GM18867 (cell line): ENCODE data around the gene LENEP.

Source experiments
- ATAC-seq: cut with Tn5 transposase; IDR thresholded peaks from one replicate; pipeline ENCODE4 v1.9.1; 2021; ENCODE audit warnings: mild to moderate bottlenecking, moderate library complexity; ENCODE audit not compliant: unreplicated experiment

The LENEP gene

GRCh38 chr1:154998201-154998780, 4.9 kb downstream of the LENEP start:
- ATAC-seq = no peak

DNA sequence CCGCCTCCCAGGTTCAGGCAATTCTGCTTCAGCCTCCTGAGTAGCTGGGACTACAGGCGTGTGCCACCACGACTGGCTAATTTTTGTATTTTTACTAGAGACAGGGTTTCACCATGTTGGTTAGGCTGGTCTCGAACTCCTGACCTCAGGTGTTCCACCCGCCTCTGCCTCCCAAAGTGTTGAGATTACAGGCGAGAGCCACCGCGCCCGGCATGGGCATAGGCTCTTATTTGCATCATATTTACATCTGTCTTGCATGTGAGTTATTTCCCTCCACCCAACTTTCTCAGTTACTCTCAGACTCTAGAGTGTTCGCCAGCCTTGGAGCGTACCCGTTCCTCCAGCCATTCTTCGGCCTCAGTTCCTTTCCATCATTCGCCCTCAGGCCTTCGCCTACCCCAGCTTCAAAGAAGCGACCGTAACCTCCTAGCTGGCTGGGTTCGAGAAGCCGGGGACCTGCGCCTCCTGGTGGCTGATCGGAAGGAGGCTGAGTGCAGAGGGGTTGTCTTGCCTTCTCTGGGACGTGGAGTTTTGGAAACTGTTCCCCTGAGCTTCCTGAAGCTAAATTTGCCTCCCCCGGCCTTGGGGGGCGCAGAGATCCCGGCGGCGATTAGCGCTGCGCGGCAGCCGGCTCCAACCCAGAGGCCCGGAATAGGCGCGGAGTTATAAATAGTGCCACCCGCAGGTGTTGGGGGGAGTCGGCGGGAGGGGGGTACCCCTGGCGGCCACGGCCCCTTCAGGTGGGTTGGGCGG, 5.6 kb downstream of the LENEP start:
- no peak for ATAC-seq

DNA sequence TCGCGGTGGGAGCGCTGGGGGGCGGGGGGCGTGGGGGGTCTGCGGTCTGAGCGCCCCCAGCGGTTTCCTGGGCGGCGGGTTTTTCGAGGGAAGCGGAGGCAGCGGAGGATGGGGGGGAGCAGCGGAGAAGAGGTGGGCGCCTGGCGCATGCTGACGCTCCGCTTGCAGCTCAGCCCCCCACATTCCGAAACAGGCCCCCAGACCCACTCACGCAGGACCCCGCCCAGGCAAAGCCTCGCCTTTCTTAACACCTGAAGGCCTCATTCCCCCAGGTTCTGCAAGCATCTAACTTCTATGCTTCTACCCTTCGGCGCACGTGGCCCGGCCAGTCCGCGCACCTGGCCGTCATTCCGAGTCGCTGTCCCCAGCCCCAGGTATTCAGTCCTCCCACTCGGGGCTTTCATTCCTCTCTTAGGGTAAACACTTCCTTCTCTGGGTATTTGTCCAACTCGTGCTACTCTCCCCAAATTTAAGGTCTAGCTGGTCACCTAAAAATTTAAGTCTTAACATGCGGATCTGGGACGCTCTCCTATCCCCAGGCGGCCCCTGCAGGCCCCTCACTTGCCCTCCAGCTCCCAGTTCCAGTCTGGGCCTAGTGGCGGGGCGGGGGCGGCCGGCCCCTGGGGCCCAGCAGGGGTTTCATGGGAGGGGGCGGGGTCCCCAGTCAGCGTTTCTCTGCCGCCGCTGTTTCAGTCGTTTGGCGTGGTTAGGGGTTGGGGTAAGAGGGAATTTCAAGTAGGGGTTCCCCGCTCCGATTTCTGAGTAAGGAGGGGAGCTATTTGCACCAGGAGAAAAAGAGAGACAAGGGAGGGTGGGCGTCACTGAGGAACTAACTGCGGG, 6.4 kb downstream of the LENEP start:
- ATAC-seq = no peak

DNA sequence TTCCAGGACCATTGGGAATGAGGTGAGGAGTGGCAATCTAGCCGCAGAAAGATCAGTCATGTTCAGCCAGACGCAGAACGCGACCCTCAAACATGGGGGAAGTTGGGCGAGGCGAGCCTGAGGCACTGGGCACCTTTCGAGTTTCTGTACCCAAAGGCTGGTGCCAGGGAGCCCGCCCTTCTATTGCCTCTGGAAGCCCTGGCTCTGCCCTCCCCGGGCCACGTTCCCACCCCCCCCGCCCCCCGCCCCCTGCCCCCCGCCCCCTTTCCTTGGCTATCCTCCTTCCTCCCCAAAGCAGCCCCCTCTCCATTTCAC, 7.0 kb downstream of the LENEP start:
- no peak for ATAC-seq

DNA sequence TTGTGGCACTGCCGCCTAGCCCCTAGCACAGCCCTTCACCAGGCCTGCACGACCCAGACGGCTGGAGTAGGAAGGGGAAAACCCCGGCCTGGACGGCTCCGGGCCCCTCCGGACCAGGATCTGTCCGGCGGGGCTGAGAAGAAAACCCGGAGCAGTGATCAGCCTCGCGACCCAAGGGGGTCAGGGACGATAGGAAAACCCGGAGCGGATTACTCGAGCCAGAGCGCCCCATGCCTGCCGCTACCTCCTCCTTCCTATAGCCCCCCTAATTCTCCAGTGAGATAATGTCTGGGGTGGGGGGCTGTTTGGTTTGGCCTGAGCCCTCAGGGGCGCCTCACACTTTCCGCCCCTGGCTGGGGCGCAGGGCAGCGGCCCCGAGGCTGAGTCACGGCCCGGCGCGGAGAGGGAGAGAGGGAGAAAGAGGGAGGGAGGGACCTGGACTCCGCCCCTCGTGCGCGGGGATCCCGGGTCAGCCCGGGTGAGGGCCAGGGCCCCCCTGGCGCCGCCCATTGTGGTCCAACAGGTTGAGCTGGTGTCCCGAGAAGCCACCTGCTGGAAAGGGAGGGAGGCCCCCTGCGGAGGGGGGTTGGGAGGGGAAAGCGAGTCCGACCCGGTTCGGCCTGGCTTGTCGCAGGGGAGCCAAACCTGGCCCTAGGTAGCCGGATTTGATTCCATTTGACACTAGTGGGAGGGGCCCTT, 7.5 kb downstream of the LENEP start:
- peak; percentile 41 for ATAC-seq

GRCh38 chr1:155001425-155001674, 8.0 kb downstream of the LENEP start:
- no peak for ATAC-seq

- peak; percentile 64 for ATAC-seq
Observed at GRCh38 chr1:155001675-155002463, 8.5 kb downstream of the LENEP start.

- ATAC-seq = peak; percentile 1
Observed at GRCh38 chr1:155002464-155003226, 9.3 kb downstream of the LENEP start, which contains the start of gene ZBTB7B. TSS of gene ZBTB7B (plus strand) at chr1:155002802. CDS start at chr1:155014661, 11,859 bp downstream.

DNA sequence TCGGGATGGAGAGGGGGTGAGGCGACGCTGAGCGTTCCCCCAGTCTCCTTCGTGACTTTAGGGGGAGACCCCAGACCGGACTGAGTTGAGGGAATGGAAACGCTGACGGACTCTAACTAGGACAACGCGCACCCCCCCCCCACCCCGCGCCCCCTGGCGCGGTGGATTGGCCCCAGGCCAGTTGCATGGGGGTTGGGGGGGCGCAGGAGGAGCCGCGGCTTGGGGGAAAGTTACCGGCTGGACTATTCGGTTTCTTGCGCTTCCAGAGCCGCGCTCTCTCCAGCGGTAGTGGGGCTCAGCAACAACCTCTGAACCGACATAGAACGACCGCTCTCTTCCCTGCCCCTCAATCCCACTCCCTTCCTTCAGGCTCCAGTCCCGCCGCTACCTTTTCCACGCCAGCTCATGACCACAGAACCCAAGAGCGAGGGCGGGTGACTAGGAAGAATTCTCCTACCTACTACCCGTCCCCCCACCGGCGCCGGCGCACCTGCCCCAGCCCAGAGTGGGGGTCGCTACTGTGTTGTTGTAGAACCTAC, 9.9 kb downstream of the LENEP start:
- no peak for ATAC-seq

GRCh38 chr1:155003766-155004351, 10.5 kb downstream of the LENEP start:
- no peak for ATAC-seq

- no peak for ATAC-seq
Observed at GRCh38 chr1:155004352-155005075, 11.1 kb downstream of the LENEP start.

DNA sequence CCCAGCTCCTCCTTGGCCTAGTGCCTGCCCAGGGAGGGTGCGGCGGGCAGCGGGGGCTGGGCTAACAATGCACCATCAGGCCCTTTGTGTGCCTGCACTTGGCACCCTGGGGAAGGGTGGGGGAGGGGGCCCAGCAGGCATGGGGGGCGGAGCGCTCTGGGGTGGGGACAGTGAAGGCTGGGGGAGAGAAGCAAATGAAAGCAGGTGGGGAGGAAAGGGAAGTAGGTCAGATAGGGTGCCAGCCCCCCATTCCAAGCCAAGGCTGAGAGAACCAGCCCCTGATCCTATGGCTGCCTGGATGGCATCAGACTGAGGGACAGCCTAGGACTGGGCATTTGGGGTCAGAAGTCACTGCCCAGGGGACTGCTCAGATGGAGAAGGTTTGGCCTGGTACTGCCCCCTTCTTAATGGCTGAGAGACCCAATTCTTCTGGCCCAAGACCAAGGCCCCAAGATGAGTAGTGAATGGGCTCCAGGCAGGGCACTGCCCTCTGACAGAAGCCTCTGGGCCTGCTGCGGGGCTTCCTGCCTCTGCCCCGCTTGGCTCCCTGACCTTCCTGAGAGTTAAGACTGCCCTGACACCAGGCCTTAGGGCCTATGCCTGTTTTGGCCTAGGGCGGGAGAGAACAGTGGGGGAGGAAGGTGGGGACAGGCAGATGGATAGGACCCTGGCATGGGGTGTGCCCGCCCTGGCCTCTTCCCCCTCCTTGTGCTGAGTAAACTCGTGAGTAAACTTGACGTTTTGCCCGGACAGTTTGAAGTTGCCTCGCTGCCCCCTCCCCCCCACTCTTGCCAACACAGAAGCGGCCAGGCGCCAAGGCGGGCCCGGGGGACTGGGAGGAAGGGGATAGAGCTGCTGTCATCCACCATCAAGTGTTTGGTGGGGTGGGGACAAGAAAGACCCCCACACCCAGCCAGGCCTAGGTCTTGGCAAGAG, 12.0 kb downstream of the LENEP start:
- ATAC-seq = no peak

GRCh38 chr1:155006601-155007101, 13.3 kb downstream of the LENEP start:
- ATAC-seq = no peak

GRCh38 chr1:155007251-155007828, 14.0 kb downstream of the LENEP start:
- ATAC-seq = no peak

- ATAC-seq = no peak
Observed at GRCh38 chr1:155008015-155008941, 14.9 kb downstream of the LENEP start.

GRCh38 chr1:155009221-155009711, 15.9 kb downstream of the LENEP start:
- ATAC-seq = no peak
